Aorta (tissue), 5 donors: ENCODE measurements around the gene SUZ12. TPM values are rescaled to one million over a fixed set of nuclear protein-coding genes. Genes with fewer than 3 reads are reported as not detected.
"Not testable (repeated sequence)": the region's sequence is repeated elsewhere in the genome, so short reads cannot be mapped to it uniquely, and the experiment has no call there.

Source experiments
- ATAC-seq: fragments of 200-7000 bp; cut with Tn5 transposase; one replicate; pipeline ENCODE4 v1.9.1; 2022; ENCODE audit warnings: moderate library complexity; ENCODE audit not compliant: low FRiP score
- DNase-seq, 2 donors: peaks; one replicate each; pipeline ENCODE4 v3.0.0-alpha.2; 2020
- H3K27ac ChIP-seq, 2 donors: one replicate each; pipeline ENCODE4 v1.5.1; 2013; ENCODE audit warnings: low read length in 2 of 2, mild to moderate bottlenecking in 2 of 2, moderate library complexity in 2 of 2, control low read depth in 1 of 2, inconsistent platforms in 1 of 2, low read depth in 1 of 2
- H3K27me3 ChIP-seq, 2 donors: one replicate each; pipeline ENCODE4 v1.6.1; 2013; ENCODE audit warnings: control low read depth in 1 of 2, low read length in 1 of 2, mild to moderate bottlenecking in 1 of 2, moderate library complexity in 1 of 2; ENCODE audit not compliant: insufficient read depth in 2 of 2, control insufficient read depth in 1 of 2
- H3K36me3 ChIP-seq, 2 donors: one replicate each; pipeline ENCODE4 v1.6.1; 2013; ENCODE audit warnings: control low read depth in 1 of 2, low read length in 1 of 2, mild to moderate bottlenecking in 1 of 2; ENCODE audit not compliant: insufficient read depth in 2 of 2, control insufficient read depth in 1 of 2
- H3K4me1 ChIP-seq, 2 donors: one replicate each; pipeline ENCODE4 v1.6.1; 2013; ENCODE audit warnings: low read length in 2 of 2, control low read depth in 1 of 2, mild to moderate bottlenecking in 1 of 2, moderate library complexity in 1 of 2; ENCODE audit not compliant: insufficient read depth in 2 of 2, control insufficient read depth in 1 of 2
- H3K4me3 ChIP-seq, 2 donors: one replicate each; pipeline ENCODE4 v1.5.1; 2013; ENCODE audit warnings: low read length in 2 of 2, control low read depth in 1 of 2, mild to moderate bottlenecking in 1 of 2
- H3K9me3 ChIP-seq: one replicate; pipeline ENCODE4 v1.6.1; 2013; ENCODE audit warnings: mild to moderate bottlenecking, low read length; ENCODE audit not compliant: control insufficient read depth
- WGBS, 2 donors: extraction: QIAGEN DNeasy Blood & Tissue Kit; methylation state at CpG; one replicate each; pipeline ENCODE4 v1.1.7; 2013; 5-methylcytosine and 5-hydroxymethylcytosine counted together
- intact Hi-C, 2 donors: fragments of 100-400 bp; cut with DNase I; formaldehyde crosslinking; loops; one replicate each; pipeline versions ENCODE4 v1.14.2 to v1.15.0; 2022
- polyA plus RNA-seq, 2 donors: library from polyadenylated mRNA; stranded (reverse); fragments of 200-250 nt; gene quantifications; one replicate each; pipeline ENCODE4 v1.2.3, GENCODE V29; 2013
- total RNA-seq, 2 donors: library from RNA; stranded (reverse); fragmentation: NEBNext Ultra II Directional; extraction: Animal tissue kit (Norgen Biotek cat#: 25700); gene quantifications; one replicate each; pipeline ENCODE4 v1.2.1, GENCODE V29; 2021
- donor health status: healthy with polysubstance abuse.
- donor health status: Bipolar disorder and iron deficiency.
- donor health status: DM: no; HTN: no; CAD: no.
- donor health status: DM: no; HTN: no; CAD: no.
- donor health status: DM: yes; HTN: yes; CAD: no.

The SUZ12 gene
- total and polyA plus RNA-seq, 4 donors = 8.9 to 20.1 (median 13.9) TPM

DNA sequence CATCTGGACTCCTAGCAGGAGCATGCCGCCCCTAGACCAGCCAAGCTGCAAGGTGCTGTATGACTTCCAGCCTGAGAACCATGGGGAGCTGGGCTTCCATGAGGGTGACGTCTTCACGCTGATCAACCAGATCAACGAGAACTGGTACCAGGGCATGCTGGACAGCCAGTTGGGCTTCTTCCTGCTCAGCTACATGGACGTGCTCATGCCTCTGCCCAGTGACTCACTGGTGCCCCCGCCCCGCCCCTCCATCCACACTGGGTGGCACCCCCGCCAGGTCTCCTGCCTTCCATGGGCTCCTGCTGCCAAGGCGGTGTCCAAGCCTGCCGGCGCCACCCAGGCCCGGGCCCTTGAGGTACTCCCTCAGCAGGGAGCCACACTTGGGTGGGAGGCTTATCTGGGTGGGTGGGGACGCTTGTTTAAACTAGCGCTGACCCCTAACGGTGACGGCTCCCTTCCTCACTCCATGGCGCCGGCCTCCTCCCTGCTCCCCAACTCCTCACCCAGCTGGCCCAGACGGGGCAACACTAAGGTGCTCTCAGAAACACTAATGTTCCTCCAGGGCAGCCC lies 104.6 kb downstream of the SUZ12 start:
- H3K4me3 ChIP-seq, H3K9me3 ChIP-seq, H3K27me3 ChIP-seq, H3K4me1 ChIP-seq, H3K36me3 ChIP-seq, intact Hi-C loops, DNase-seq, H3K27ac ChIP-seq, ATAC-seq: not testable (repeated sequence)
- 93 to 94% methylated on average over 19 of the region's 19 CpGs for WGBS, 2 donors

DNA sequence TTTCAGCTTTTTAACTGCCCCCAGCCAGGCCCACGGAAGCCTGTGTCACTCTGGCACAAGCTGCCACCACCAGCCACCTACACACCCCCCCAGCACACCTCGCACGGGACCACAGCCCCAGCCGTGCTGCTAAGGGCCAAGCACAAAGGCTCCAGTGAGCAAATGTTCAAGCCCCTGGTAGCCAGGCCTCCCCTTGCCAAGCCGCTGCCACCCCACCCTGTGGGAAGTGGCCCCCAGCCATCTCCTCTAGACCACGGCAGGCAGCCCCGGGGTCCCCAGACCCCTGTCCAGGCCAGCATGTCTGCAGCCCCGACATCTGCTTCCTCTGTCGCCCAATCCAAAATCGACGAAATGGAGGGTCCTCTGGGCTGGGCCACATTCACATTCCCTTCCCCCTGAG lies 105.5 kb downstream of the SUZ12 start:
- H3K4me3 ChIP-seq, ATAC-seq, H3K4me1 ChIP-seq, H3K27ac ChIP-seq, H3K9me3 ChIP-seq, intact Hi-C loops, H3K36me3 ChIP-seq, H3K27me3 ChIP-seq, DNase-seq: not testable (repeated sequence)
- 93 to 95% methylated on average over 8 to 10 of the region's 11 CpGs for WGBS, 2 donors

DNA sequence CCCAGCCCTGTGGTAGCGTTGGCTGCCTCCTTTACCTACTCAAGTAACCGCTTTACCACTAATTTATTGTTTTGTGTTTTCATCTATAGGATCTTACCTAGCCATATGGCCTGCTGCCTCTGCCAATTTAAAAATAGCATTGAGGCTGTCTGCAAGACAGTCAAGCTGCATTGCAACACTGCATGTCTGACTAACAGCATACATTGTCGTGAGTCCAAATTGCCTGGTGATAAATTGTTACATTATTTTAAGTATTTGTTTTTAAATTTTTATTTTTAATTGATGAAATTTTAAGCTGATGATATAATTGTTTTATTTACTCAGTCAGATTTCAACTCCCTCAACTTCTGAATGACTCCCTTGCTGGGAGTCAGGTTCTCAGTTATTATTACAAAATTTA lies 108.8 kb downstream of the SUZ12 start:
- H3K27ac ChIP-seq, ATAC-seq, H3K36me3 ChIP-seq, H3K4me3 ChIP-seq, H3K4me1 ChIP-seq, H3K9me3 ChIP-seq, H3K27me3 ChIP-seq, DNase-seq, intact Hi-C loops: not testable (repeated sequence)
- 87% methylated on average over 3 of the region's 3 CpGs for WGBS, 2 donors

DNA sequence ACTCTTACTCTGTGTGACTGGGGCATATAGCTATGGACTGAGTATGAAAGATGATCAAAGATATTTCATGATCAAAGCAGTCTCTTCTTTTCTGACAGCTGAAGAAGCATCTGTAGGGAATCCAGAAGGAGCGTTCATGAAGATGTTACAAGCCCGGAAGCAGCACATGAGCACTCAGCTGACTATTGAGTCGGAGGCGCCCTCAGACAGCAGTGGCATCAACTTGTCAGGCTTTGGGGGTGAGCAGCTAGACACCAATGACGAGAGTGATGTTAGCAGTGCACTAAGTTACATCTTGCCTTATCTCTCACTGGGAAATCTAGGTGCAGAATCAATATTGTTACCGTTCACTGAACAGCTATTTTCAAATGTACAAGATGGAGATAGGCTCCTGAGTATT lies 110.9 kb downstream of the SUZ12 start:
- WGBS, 2 donors = 94% methylated on average over 6 of the region's 6 CpGs
- H3K4me1 ChIP-seq, intact Hi-C loops, H3K27me3 ChIP-seq, ATAC-seq, DNase-seq, H3K9me3 ChIP-seq, H3K36me3 ChIP-seq, H3K27ac ChIP-seq, H3K4me3 ChIP-seq: not testable (repeated sequence)

Other genes with a start within 250 kb of the SUZ12 start
- 10 to 100 TPM; 56.9 to 69.2 TPM for gene COPRS, start 77.8 kb upstream of the SUZ12 start, total RNA-seq
- gene COPRS, start 77.8 kb upstream of the SUZ12 start, polyA plus RNA-seq = 100 to 1,000 TPM; 101 to 122 TPM
- 10 to 100 TPM; 46.0 to 52.2 TPM for gene UTP6, start 35.3 kb upstream of the SUZ12 start, total RNA-seq
- 10 to 100 TPM; 37.8 to 84.7 TPM for gene UTP6, start 35.3 kb upstream of the SUZ12 start, polyA plus RNA-seq
- 10 to 100 TPM; 15.4 to 30.2 TPM for gene LRRC37B, start 70.4 kb downstream of the SUZ12 start, total RNA-seq
- gene LRRC37B, start 70.4 kb downstream of the SUZ12 start, polyA plus RNA-seq = 10 to 100 TPM in 1 of 2 donors, 1 to 10 TPM in 1; 5.6 to 13.6 TPM
- gene RHOT1, start 205.5 kb downstream of the SUZ12 start, total RNA-seq = 10 to 100 TPM; 36.0 to 42.0 TPM
- gene RHOT1, start 205.5 kb downstream of the SUZ12 start, polyA plus RNA-seq = 10 to 100 TPM; 28.5 to 38.9 TPM